DOHH2 (cell line): Measurements from ENCODE around the gene MYEOV.

Experiments
- H3F3A ChIP-seq: fragments of 200-600 bp; sonication (generic), shearing (Covaris generic); 2 replicates; pipeline ENCODE4 v1.6.0; 2016; ENCODE audit warnings: antibody characterized with exemption, mild to moderate bottlenecking; ENCODE audit not compliant: control insufficient read depth, insufficient read depth
- H3K27ac ChIP-seq: fragments of 200-600 bp; sonication (generic); 2 replicates; pipeline ENCODE4 v1.5.1; 2014; ENCODE audit warnings: low read depth, mild to moderate bottlenecking, low read length, moderate library complexity
- H3K27me3 ChIP-seq: fragments of 200-600 bp; sonication (generic); 2 replicates; pipeline ENCODE4 v1.6.1; 2014; ENCODE audit warnings: mild to moderate bottlenecking, low read length, mixed read lengths; ENCODE audit not compliant: control insufficient read depth
- H3K36me3 ChIP-seq: fragments of 200-600 bp; sonication (generic); 2 replicates; pipeline ENCODE4 v1.6.1; 2014; ENCODE audit warnings: mild to moderate bottlenecking, low read length, moderate library complexity, mixed read lengths; ENCODE audit not compliant: control insufficient read depth
- H3K4me1 ChIP-seq: fragments of 200-600 bp; sonication (generic); 2 replicates; pipeline ENCODE4 v1.6.1; 2014; ENCODE audit warnings: mild to moderate bottlenecking, low read length, mixed read lengths; ENCODE audit not compliant: control insufficient read depth
- H3K4me2 ChIP-seq: fragments of 200-600 bp; sonication (generic); 2 replicates; pipeline ENCODE4 v1.6.0; 2014; ENCODE audit warnings: mild to moderate bottlenecking, low read length, moderate library complexity
- H3K4me3 ChIP-seq: fragments of 200-600 bp; sonication (generic); 2 replicates; pipeline ENCODE4 v1.5.1; 2014; ENCODE audit warnings: mild to moderate bottlenecking, low read length, mixed read lengths
- H3K79me2 ChIP-seq: fragments of 200-600 bp; sonication (generic); 2 replicates; pipeline ENCODE4 v1.6.1; 2014; ENCODE audit warnings: mild to moderate bottlenecking, low read length, mixed read lengths; ENCODE audit not compliant: control insufficient read depth
- H3K9me2 ChIP-seq: fragments of 200-600 bp; sonication (generic); replicated peaks from 2 replicates; pipeline ENCODE4 v1.6.1; 2014; ENCODE audit warnings: mild to moderate bottlenecking, low read length, mixed read lengths; ENCODE audit not compliant: control insufficient read depth
- H3K9me3 ChIP-seq: fragments of 200-600 bp; sonication (generic); 2 replicates; pipeline ENCODE4 v1.6.1; 2014; ENCODE audit warnings: antibody characterized with exemption, low read length, mixed read lengths; ENCODE audit not compliant: control insufficient read depth, insufficient read depth
- H4K20me1 ChIP-seq: fragments of 200-600 bp; sonication (generic); 2 replicates; pipeline ENCODE4 v1.6.0; 2014; ENCODE audit warnings: low read depth, mild to moderate bottlenecking, antibody characterized with exemption, low read length, moderate library complexity; ENCODE audit not compliant: control insufficient read depth, insufficient read depth
- EZH2phosphoT487 ChIP-seq: fragments of 200-600 bp; sonication (generic); IDR thresholded peaks from 2 replicates; pipeline ENCODE4 v1.6.1; 2017; ENCODE audit warnings: borderline replicate concordance, mild to moderate bottlenecking, antibody characterized with exemption, low read length, moderate library complexity, mixed read lengths
- TF ChIP-seq, protein P1 (sequence below): fragments of 200-600 bp; sonication (generic); IDR thresholded peaks from one replicate; pipeline ENCODE4 v1.5.1; 2014; ENCODE audit warnings: antibody characterized with exemption, mild to moderate bottlenecking, low read depth, low read length; ENCODE audit not compliant: poor library complexity, severe bottlenecking

Gene MYEOV

DNA sequence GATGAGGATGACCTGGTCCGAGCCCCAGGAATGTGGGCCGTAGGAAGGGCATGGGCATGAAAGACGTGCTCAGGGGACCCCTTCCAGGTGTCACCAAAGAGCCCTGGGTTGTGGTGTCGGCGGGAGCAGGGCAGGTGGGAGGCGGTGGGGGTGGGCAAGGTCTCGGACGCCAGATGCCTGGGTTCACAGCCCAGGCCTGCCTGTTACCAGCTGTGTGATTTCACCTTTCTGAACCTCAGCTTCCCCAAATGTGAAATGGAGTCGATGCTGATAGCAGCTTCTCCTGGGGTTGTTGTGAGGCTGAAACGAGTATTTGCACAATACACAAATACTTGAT lies 42.9 kb upstream of the MYEOV start:
- no peak for TF ChIP-seq EZH2phosphoT487
- TF ChIP-seq, protein P1, sequence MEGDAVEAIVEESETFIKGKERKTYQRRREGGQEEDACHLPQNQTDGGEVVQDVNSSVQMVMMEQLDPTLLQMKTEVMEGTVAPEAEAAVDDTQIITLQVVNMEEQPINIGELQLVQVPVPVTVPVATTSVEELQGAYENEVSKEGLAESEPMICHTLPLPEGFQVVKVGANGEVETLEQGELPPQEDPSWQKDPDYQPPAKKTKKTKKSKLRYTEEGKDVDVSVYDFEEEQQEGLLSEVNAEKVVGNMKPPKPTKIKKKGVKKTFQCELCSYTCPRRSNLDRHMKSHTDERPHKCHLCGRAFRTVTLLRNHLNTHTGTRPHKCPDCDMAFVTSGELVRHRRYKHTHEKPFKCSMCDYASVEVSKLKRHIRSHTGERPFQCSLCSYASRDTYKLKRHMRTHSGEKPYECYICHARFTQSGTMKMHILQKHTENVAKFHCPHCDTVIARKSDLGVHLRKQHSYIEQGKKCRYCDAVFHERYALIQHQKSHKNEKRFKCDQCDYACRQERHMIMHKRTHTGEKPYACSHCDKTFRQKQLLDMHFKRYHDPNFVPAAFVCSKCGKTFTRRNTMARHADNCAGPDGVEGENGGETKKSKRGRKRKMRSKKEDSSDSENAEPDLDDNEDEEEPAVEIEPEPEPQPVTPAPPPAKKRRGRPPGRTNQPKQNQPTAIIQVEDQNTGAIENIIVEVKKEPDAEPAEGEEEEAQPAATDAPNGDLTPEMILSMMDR = no peak
- Histone ChIP-seq H3K36me3 (no peaks in the 10 kb centered on the region), H3K4me3 (no peak overlapping the region), H3F3A (no peaks in the 10 kb centered on the region), H3K4me1 (no peaks in the 10 kb centered on the region), H3K9me3 (no peaks in the 10 kb centered on the region; the same call in 1 of the 2 replicates), H4K20me1 (no peaks in the 10 kb centered on the region), H3K27ac (no peak overlapping the region), H3K9me2 (no peaks in the 10 kb centered on the region), H3K4me2 (no peak overlapping the region), H3K27me3 (no peaks in the 10 kb centered on the region), H3K79me2 (no peaks in the 10 kb centered on the region)

DNA sequence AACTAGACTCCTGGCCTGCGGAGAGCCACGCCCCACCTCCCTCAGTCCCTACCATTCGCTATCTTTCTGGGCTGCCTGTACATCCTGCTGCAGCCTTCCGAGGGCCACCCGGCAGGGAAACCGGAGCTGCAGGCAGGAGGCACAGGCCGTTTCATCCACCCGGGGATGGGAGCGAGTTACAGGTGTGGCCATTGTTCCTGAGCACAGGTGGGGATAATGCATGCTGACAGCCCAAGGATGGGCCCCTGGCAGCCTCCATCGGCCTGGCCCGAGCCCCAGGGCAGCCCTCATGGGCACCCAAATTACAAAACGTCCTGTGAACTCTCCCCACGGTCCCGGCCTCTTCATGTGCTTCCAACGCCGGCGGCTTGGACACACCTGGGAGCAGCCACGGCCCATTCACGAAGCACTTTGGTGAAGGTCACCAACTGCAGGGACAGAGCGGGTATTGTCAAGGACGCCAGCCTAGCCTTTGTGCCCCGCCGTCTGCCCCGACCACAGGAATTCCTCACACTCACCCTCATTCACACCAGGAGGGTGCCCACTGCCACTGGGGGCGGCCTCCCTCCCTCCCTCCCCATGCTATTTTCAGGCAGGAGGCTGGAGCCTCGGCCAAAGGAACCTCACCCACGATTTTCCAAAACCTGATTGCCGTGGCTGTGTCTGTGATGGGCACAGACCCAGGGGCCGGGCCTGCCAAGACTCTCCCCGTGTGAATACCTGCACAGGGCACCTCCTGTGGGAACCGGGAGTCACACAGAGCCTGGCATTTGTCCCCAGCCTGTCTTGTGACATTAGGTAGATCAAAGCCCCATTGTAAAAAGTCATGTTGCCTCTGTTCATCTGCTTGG lies 42.1 kb upstream of the MYEOV start:
- Histone ChIP-seq H3F3A (no peaks in the 10 kb centered on the region), H3K36me3 (no peaks in the 10 kb centered on the region), H3K27me3 (no peaks in the 10 kb centered on the region), H3K4me3 (no peak overlapping the region), H3K9me2 (no peaks in the 10 kb centered on the region), H3K9me3 (no peaks in the 10 kb centered on the region; the same call in 1 of the 2 replicates), H3K4me1 (no peaks in the 10 kb centered on the region), H4K20me1 (no peaks in the 10 kb centered on the region), H3K4me2 (no peak overlapping the region), H3K27ac (no peak overlapping the region), H3K79me2 (no peaks in the 10 kb centered on the region)
- TF ChIP-seq, protein P1 = no peak
- no peak for TF ChIP-seq EZH2phosphoT487

- Histone ChIP-seq H3K27me3 (no peaks in the 10 kb centered on the region), H3K36me3 (no peaks in the 10 kb centered on the region), H4K20me1 (no peaks in the 10 kb centered on the region)
Observed at GRCh38 chr11:69252490-69252837, 41.5 kb upstream of the MYEOV start.

More at GRCh38 chr11:69252490-69252837, 41.5 kb upstream of the MYEOV start:
- no peaks in the 10 kb centered on the region for H3K4me1 ChIP-seq
- H3F3A ChIP-seq = no peaks in the 10 kb centered on the region
- H3K79me2 ChIP-seq = no peaks in the 10 kb centered on the region
- no peak overlapping the region for H3K27ac ChIP-seq
- H3K9me3 ChIP-seq = no peaks in the 10 kb centered on the region; the same call in 1 of the 2 replicates
- no peaks in the 10 kb centered on the region for H3K9me2 ChIP-seq
- TF ChIP-seq EZH2phosphoT487 = no peak
- TF ChIP-seq, protein P1 = no peak
- no peak overlapping the region for H3K4me3 ChIP-seq
- H3K4me2 ChIP-seq = no peak overlapping the region
